Mammary epithelial cell (primary cell): ENCODE measurements around the gene FHIT.

Source experiments
- CTCF ChIP-seq, 2 donors: IDR thresholded peaks in 1 of 2; conservative IDR thresholded peaks in 1 of 2; 2 replicates each; pipeline ENCODE4 v1.5.1; 2011 to 2012; ENCODE audit warnings: inconsistent platforms in 2 of 2, low read length in 2 of 2, mild to moderate bottlenecking in 2 of 2, control low read depth in 1 of 2, low read depth in 1 of 2; ENCODE audit not compliant: insufficient read depth in 1 of 2; ENCODE audit errors: extremely low read depth in 1 of 2
- EZH2 ChIP-seq: IDR thresholded peaks from 2 replicates; pipeline ENCODE4 v1.6.1; 2012; ENCODE audit warnings: low read length, inconsistent platforms, borderline replicate concordance

- TF ChIP-seq CTCF (conservative IDR thresholded peaks at IDR 0.05 in 1 of 2, IDR thresholded peaks at IDR 0.05 in 1 of 2; ENCODE audit: extremely low read depth in 1 of 2, insufficient read depth in 1 of 2, low read depth in 1 of 2, low read length in 2 of 2) (no peak), EZH2 (no peak)
These were observed 969.3 kb downstream of the FHIT start for GRCh38 chr3:60281970-60282369.
